GM12864 (cell line): ENCODE data around the gene RPL41.

Experiments used
- DNase-seq: peaks from one replicate; pipeline ENCODE4 v3.0.0-alpha.2; 2011; ENCODE audit warnings: low read depth
- H3K4me3 ChIP-seq: 2 replicates; pipeline ENCODE4 v1.5.1; 2011; ENCODE audit warnings: mild to moderate bottlenecking, low read depth, low read length, control low read depth
- CTCF ChIP-seq: IDR thresholded peaks from 2 replicates; pipeline ENCODE4 v1.5.1; 2011; ENCODE audit warnings: low read depth, mild to moderate bottlenecking, moderate library complexity, low read length, control low read depth, inconsistent platforms; ENCODE audit errors: missing control alignments

The RPL41 gene

GRCh38 chr12:56151672-56152131 is 35.3 kb downstream of the RPL41 start:
- TF ChIP-seq CTCF: peak; percentile 61
- peak overlapping the region; percentile 74 for H3K4me3 ChIP-seq
- no peak for DNase-seq

- no peak for TF ChIP-seq CTCF
- peak; percentile 74 for DNase-seq
- peak within 1 kb of the TSS; percentile 74 for H3K4me3 ChIP-seq
Observed at GRCh38 chr12:56152132-56152755, 35.8 kb downstream of the RPL41 start, which contains the start of gene MYL6B. MYL6B (plus strand) TSS chr12:56152587; CDS start chr12:56153919, 1,332 bp downstream.

- DNase-seq: no peak
- H3K4me3 ChIP-seq: peak overlapping the region; percentile 74
Observed at GRCh38 chr12:56152756-56153677, 36.6 kb downstream of the RPL41 start.

GRCh38 chr12:56153678-56154065 is 37.2 kb downstream of the RPL41 start:
- no peak for DNase-seq
- TF ChIP-seq CTCF: no peak
- no peak overlapping the region for H3K4me3 ChIP-seq

More at GRCh38 chr12:56152756-56153677, 36.6 kb downstream of the RPL41 start:
- TF ChIP-seq CTCF: no peak

- no peak overlapping the region for H3K4me3 ChIP-seq
- DNase-seq: no peak
- no peak for TF ChIP-seq CTCF
Observed at GRCh38 chr12:56154246-56154771, 37.9 kb downstream of the RPL41 start.

GRCh38 chr12:56154818-56155217 is 38.4 kb downstream of the RPL41 start:
- no peak for DNase-seq
- no peak overlapping the region for H3K4me3 ChIP-seq
- TF ChIP-seq CTCF: no peak
